Sigmoid colon (tissue), 7 donors: Measurements from ENCODE around the gene CDHR4. TPM values are rescaled to one million over a fixed set of nuclear protein-coding genes. Genes with fewer than 3 reads are reported as not detected.
"Not testable (repeated sequence)": the region's sequence is repeated elsewhere in the genome, so short reads cannot be mapped to it uniquely, and the experiment has no call there.

ENCODE experiments used
- DNase-seq: peaks from one replicate; pipeline ENCODE4 v3.0.0-alpha.2; 2019
- H3K27ac ChIP-seq, 4 donors: fragments of 200-600 bp; sonication (generic); one replicate each; pipeline ENCODE4 v1.5.1; 2016 to 2019; ENCODE audit warnings: mild to moderate bottlenecking in 1 of 4
- H3K27me3 ChIP-seq, 3 donors: fragments of 200-600 bp; sonication (generic); one replicate each; pipeline ENCODE4 v1.5.1; 2019; ENCODE audit warnings: mild to moderate bottlenecking in 1 of 3
- H3K36me3 ChIP-seq, 4 donors: fragments of 200-600 bp; sonication (generic); one replicate each; pipeline ENCODE4 v1.5.1; 2016 to 2019
- H3K4me1 ChIP-seq, 4 donors: fragments of 200-600 bp; sonication (generic); one replicate each; pipeline ENCODE4 v1.5.1; 2017 to 2019
- H3K4me3 ChIP-seq, 4 donors: fragments of 200-600 bp; sonication (generic); one replicate each; pipeline ENCODE4 v1.5.1; 2017 to 2019; ENCODE audit warnings: mild to moderate bottlenecking in 2 of 4, moderate library complexity in 1 of 4
- H3K9me3 ChIP-seq, 4 donors: fragments of 200-600 bp in 3 of 4; sonication (generic) in 3 of 4; one replicate each; pipeline versions ENCODE4 v1.5.1 to v1.6.1; 2013 to 2019
- EP300 ChIP-seq, 4 donors: sonication (generic); formaldehyde crosslinking; IDR thresholded peaks; one replicate each; pipeline ENCODE4 v1.6.1; 2017; ENCODE audit warnings: antibody characterized with exemption in 4 of 4
- POLR2A ChIP-seq, 2 donors: fragments of 450-650 bp; IDR thresholded peaks; one replicate each; pipeline ENCODE4 v1.6.1; 2016; ENCODE audit warnings: antibody characterized with exemption in 2 of 2, mild to moderate bottlenecking in 2 of 2, moderate library complexity in 2 of 2
- POLR2AphosphoS5 ChIP-seq, 4 donors: sonication (generic); formaldehyde crosslinking; IDR thresholded peaks; one replicate each; pipeline ENCODE4 v1.6.1; 2017; ENCODE audit warnings: antibody characterized with exemption in 4 of 4
- WGBS, 2 donors: extraction: QIAGEN DNeasy Blood & Tissue Kit; methylation state at CpG; one replicate each; pipeline ENCODE4 v1.1.7; 2013; 5-methylcytosine and 5-hydroxymethylcytosine counted together
- intact Hi-C: fragments of 100-400 bp; cut with DNase I; formaldehyde crosslinking; loops from one replicate; pipeline ENCODE4 v1.15.1; 2023
- polyA plus RNA-seq, 3 donors: library from polyadenylated mRNA; stranded (reverse); fragments of 200-250 nt; gene quantifications; one replicate each; pipeline ENCODE4 v1.2.3, GENCODE V29; 2013
- total RNA-seq, 4 donors: library from RNA; depleted of rRNA; stranded (reverse); fragments of >200 nt; gene quantifications; one replicate each; pipeline ENCODE4 v1.1.0, GENCODE V29; 2016
- TF ChIP-seq, protein P1 (sequence below), 4 experiments: fragments of 450-650 bp in 3 of 4; fragments of 200-600 bp in 1 of 4; IDR thresholded peaks; one replicate each; pipeline ENCODE4 v1.5.1; 2016 to 2019; ENCODE audit warnings: antibody characterized with exemption in 4 of 4, mild to moderate bottlenecking in 3 of 4, moderate library complexity in 2 of 4
- donor health status: healthy with polysubstance abuse.
- donor health status: Bipolar disorder and iron deficiency.
- donor health status: healthy.

The CDHR4 gene
- total and polyA plus RNA-seq, 7 donors: 0.16 to 1.1 (median 0.63) TPM; not detected in 3

DNA sequence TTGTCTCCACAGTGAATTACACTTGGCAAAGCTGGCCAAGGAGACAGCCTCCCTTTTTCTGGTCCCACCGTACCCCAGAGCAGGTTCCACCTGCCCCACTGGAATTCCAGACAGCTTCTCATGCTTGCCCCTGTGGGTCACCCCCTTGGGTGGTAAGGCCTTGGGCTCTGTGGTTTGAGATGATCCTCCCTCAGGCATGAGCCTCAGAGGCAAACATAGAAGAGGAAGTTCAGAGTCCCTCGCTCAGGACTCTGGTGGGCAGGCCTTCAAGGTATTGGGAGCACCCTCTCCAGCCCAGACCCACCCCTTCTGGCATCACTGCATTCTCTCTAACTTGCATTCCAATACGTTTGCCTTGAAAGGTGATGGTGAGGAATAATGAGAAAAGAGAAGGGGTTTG is 31.7 kb upstream of the CDHR4 start:
- Histone ChIP-seq H3K27me3 (no peaks in the 10 kb centered on the region), H3K27ac (no peak overlapping the region), H3K4me1 (no peaks in the 10 kb centered on the region), H3K4me3 (no peak overlapping the region), H3K36me3 (peaks cover 0 to 4% (median 0%) of the 10 kb centered on the region in 4 donors), H3K9me3 (no peaks in the 10 kb centered on the region)
- TF ChIP-seq EP300 (IDR thresholded peaks at IDR 0.05): no peak
- no peak for TF ChIP-seq POLR2AphosphoS5 (IDR thresholded peaks at IDR 0.05)
- TF ChIP-seq POLR2A (IDR thresholded peaks at IDR 0.05): no peak
- TF ChIP-seq, protein P1, sequence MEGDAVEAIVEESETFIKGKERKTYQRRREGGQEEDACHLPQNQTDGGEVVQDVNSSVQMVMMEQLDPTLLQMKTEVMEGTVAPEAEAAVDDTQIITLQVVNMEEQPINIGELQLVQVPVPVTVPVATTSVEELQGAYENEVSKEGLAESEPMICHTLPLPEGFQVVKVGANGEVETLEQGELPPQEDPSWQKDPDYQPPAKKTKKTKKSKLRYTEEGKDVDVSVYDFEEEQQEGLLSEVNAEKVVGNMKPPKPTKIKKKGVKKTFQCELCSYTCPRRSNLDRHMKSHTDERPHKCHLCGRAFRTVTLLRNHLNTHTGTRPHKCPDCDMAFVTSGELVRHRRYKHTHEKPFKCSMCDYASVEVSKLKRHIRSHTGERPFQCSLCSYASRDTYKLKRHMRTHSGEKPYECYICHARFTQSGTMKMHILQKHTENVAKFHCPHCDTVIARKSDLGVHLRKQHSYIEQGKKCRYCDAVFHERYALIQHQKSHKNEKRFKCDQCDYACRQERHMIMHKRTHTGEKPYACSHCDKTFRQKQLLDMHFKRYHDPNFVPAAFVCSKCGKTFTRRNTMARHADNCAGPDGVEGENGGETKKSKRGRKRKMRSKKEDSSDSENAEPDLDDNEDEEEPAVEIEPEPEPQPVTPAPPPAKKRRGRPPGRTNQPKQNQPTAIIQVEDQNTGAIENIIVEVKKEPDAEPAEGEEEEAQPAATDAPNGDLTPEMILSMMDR (IDR thresholded peaks at IDR 0.05): no peak
- intact Hi-C loops: no loop called here
- no peak for DNase-seq
- 59 to 89% methylated on average over 3 of the region's 3 CpGs for WGBS, 2 donors

GRCh38 chr3:49826016-49826415 is 26.3 kb upstream of the CDHR4 start:
- 75 to 93% methylated on average over 6 of the region's 6 CpGs for WGBS, 2 donors

GRCh38 chr3:49823131-49823530 is 23.5 kb upstream of the CDHR4 start:
- H3K27ac ChIP-seq, H3K36me3 ChIP-seq, H3K4me3 ChIP-seq, intact Hi-C loops, DNase-seq, H3K27me3 ChIP-seq, H3K4me1 ChIP-seq, H3K9me3 ChIP-seq: not testable (repeated sequence)
- 94 to 97% methylated on average over 3 of the region's 3 CpGs for WGBS, 2 donors

More at GRCh38 chr3:49826016-49826415, 26.3 kb upstream of the CDHR4 start:
- no peaks in the 10 kb centered on the region for H3K4me1 ChIP-seq
- H3K27ac ChIP-seq: no peak overlapping the region
- intact Hi-C loops: no loop called here
- TF ChIP-seq POLR2A (IDR thresholded peaks at IDR 0.05) (no peak), POLR2AphosphoS5 (IDR thresholded peaks at IDR 0.05) (no peak), EP300 (IDR thresholded peaks at IDR 0.05) (no peak)
- TF ChIP-seq, protein P1 (IDR thresholded peaks at IDR 0.05): no peak
- H3K9me3 ChIP-seq: no peaks in the 10 kb centered on the region
- no peaks in the 10 kb centered on the region for H3K27me3 ChIP-seq
- no peak overlapping the region for H3K4me3 ChIP-seq
- DNase-seq: no peak
- no peaks in the 10 kb centered on the region for H3K36me3 ChIP-seq

DNA sequence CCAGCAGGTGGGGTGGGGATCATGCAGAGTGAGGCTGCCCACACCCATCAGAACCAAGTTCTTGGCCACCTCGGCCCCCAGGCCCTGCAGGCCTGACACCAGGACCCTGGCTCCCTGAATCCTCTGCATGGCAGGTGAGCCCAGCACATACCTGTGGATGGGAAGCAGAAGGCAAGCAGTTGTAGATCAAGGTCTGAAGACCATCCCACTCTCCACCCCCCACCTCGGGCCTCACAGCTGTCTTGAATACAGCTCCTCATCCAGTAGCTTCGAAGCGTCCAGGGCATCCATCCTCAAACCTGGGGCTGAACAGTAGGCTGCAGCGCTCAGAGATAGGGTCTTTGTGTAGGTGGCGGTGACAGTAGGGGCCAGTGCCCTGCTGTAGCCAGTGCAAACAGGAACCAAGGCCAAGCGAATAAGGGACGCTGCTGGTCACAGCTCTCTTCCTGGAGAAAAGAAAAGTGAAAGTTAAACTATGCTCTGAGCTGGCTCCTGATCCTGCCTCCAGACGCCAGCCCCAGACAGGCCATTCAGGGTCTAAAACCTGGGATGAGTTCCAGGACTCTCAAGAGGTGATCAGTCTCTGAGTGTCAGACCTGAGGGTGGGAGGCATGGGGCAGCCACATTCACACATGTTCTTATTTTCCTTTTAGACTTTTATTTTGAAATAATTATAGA is 14.0 kb upstream of the CDHR4 start, which contains the start of gene UBA7:
Gene UBA7, minus strand, starts transcription at position 457 of the 678 bp plus-strand sequence. Its CDS starts 166 bp downstream, at position 291.
- intact Hi-C loops: no loop called here
- Histone ChIP-seq H3K27me3 (no peaks in the 10 kb centered on the region), H3K9me3 (no peaks in the 10 kb centered on the region), H3K36me3 (peaks cover 3 to 34% (median 10%) of the 10 kb centered on the region in 4 donors), H3K27ac (peak within 1 kb of the TSS; percentile 79 to 82 (median 81)), H3K4me3 (peak within 1 kb of the TSS; percentile 44 to 60 (median 58)), H3K4me1 (peaks cover 0 to 20% (median 18%) of the 10 kb centered on the region in 4 donors)
- peak; percentile 84 for DNase-seq
- whole genome bisulfite sequencing, 2 donors: 6 to 9% methylated on average over 9 of the region's 9 CpGs
- TF ChIP-seq, protein P1 (IDR thresholded peaks at IDR 0.05): no peak
- TF ChIP-seq POLR2AphosphoS5 (IDR thresholded peaks at IDR 0.05): peak in 2 of 4 donors; percentile 34 to 41

GRCh38 chr3:49812916-49813496 is 13.3 kb upstream of the CDHR4 start:
- intact Hi-C loops: no loop called here
- 34 to 47% methylated on average over 9 of the region's 9 CpGs for WGBS, 2 donors
- H3K27ac ChIP-seq: peak overlapping the region; percentile 79 to 82 (median 81)
- DNase-seq: no peak
- peak overlapping the region; percentile 44 to 60 (median 58) for H3K4me3 ChIP-seq
- no peaks in the 10 kb centered on the region for H3K9me3 ChIP-seq
- H3K4me1 ChIP-seq: peaks cover 0 to 24% (median 18%) of the 10 kb centered on the region in 4 donors
- H3K27me3 ChIP-seq: no peaks in the 10 kb centered on the region
- H3K36me3 ChIP-seq: peaks cover 3 to 35% (median 10%) of the 10 kb centered on the region in 4 donors
- TF ChIP-seq, protein P1 (IDR thresholded peaks at IDR 0.05): no peak
- TF ChIP-seq POLR2AphosphoS5 (IDR thresholded peaks at IDR 0.05) (no peak), EP300 (IDR thresholded peaks at IDR 0.05) (no peak), POLR2A (IDR thresholded peaks at IDR 0.05) (no peak)
